Activated CD4-positive, alpha-beta T cell treated with anti-CD3 and anti-CD28 coated beads, Interleukin-2, amount 10 ng/mL, durations not matched to agents 24 days and 14 days (primary cell): ENCODE data around the gene PRKN. TPM values are rescaled to one million over a fixed set of nuclear protein-coding genes. Genes with fewer than 3 reads are reported as not detected.

Experiments used
- DNase-seq: peaks from one replicate; pipeline ENCODE4 v3.0.0; 2022
- H3K27ac Mint-ChIP-seq: one replicate; pipeline ENCODE4 v1.8.0; 2022; ENCODE audit warnings: mild to moderate bottlenecking, mixed read lengths
- H3K27me3 Mint-ChIP-seq: one replicate; pipeline ENCODE4 v1.8.0; 2022; ENCODE audit warnings: mixed read lengths
- H3K36me3 Mint-ChIP-seq: one replicate; pipeline ENCODE4 v1.8.0; 2022; ENCODE audit warnings: low read depth, mild to moderate bottlenecking, mixed read lengths
- H3K4me1 Mint-ChIP-seq: one replicate; pipeline ENCODE4 v1.8.0; 2021; ENCODE audit warnings: mixed read lengths
- H3K4me3 Mint-ChIP-seq: one replicate; pipeline ENCODE4 v1.8.0; 2022; ENCODE audit warnings: mild to moderate bottlenecking, moderate library complexity, mixed read lengths
- H3K9me3 Mint-ChIP-seq: one replicate; pipeline ENCODE4 v1.8.0; 2021; ENCODE audit warnings: mixed read lengths
- intact Hi-C: fragments of 100-400 bp; cut with micrococcal nuclease; formaldehyde crosslinking; loops from one replicate; pipeline ENCODE4 v1.15.1; 2023
- total RNA-seq: library from RNA; stranded (reverse); gene quantifications from 2 replicates; pipeline ENCODE4 v1.2.3, GENCODE V29; 2022

Gene PRKN
- total RNA-seq, 1 donor from 2014 or later, result not detected

GRCh38 chr6:161624111-161624510, 1103.5 kb downstream of the PRKN start:
- Mint-ChIP-seq H3K4me1 (no peaks in the 10 kb centered on the region), H3K27ac (no peak overlapping the region), H3K9me3 (no peaks in the 10 kb centered on the region), H3K4me3 (no peak overlapping the region), H3K36me3 (no peaks in the 10 kb centered on the region), H3K27me3 (no peaks in the 10 kb centered on the region)
- intact Hi-C loops, result no loop called here
- no peak for DNase-seq

DNA sequence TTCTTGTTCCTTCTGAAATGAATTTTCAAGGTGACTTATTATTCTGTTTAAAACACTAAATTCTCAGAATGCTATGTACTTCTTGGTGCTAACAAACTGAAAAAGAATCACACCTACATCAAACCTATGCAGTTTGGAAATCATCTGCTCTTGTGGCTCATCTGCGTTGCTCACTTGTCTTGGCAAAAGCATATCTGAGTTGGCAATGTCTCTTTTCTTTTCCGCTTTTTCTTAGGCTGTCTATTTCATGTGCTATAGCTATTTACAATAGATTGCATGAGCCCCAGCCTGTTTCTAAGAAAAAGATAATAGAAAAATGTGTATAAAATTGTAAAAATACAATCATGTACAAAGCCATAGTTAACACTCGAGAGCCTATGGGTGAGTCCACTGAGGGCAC, 1104.8 kb downstream of the PRKN start:
- no peak overlapping the region for H3K27ac Mint-ChIP-seq
- no peaks in the 10 kb centered on the region for H3K36me3 Mint-ChIP-seq
- H3K27me3 Mint-ChIP-seq, result no peaks in the 10 kb centered on the region
- H3K9me3 Mint-ChIP-seq, result no peaks in the 10 kb centered on the region
- H3K4me1 Mint-ChIP-seq, result no peaks in the 10 kb centered on the region
- intact Hi-C loops, result no loop called here
- no peak for DNase-seq
- no peak overlapping the region for H3K4me3 Mint-ChIP-seq

GRCh38 chr6:161618831-161619454, 1108.6 kb downstream of the PRKN start:
- H3K27ac Mint-ChIP-seq, result no peak overlapping the region
- no peaks in the 10 kb centered on the region for H3K9me3 Mint-ChIP-seq
- intact Hi-C loops, result no loop called here
- no peak overlapping the region for H3K4me3 Mint-ChIP-seq
- H3K36me3 Mint-ChIP-seq, result no peaks in the 10 kb centered on the region
- H3K4me1 Mint-ChIP-seq, result no peaks in the 10 kb centered on the region
- DNase-seq, result no peak
- no peaks in the 10 kb centered on the region for H3K27me3 Mint-ChIP-seq

GRCh38 chr6:161613711-161614110, 1113.9 kb downstream of the PRKN start:
- intact Hi-C loops, result no loop called here
- Mint-ChIP-seq H3K27ac (no peak overlapping the region), H3K36me3 (no peaks in the 10 kb centered on the region), H3K27me3 (no peaks in the 10 kb centered on the region), H3K4me3 (no peak overlapping the region), H3K9me3 (peaks cover 3% of the 10 kb centered on the region), H3K4me1 (no peaks in the 10 kb centered on the region)
- no peak for DNase-seq

GRCh38 chr6:161608771-161609170, 1118.8 kb downstream of the PRKN start:
- Mint-ChIP-seq H3K36me3 (no peaks in the 10 kb centered on the region), H3K27ac (no peak overlapping the region), H3K4me3 (no peak overlapping the region), H3K4me1 (no peaks in the 10 kb centered on the region), H3K9me3 (peaks cover 3% of the 10 kb centered on the region), H3K27me3 (no peaks in the 10 kb centered on the region)
- DNase-seq, result no peak
- intact Hi-C loops, result no loop called here

GRCh38 chr6:161607696-161608297, 1119.8 kb downstream of the PRKN start:
- no peaks in the 10 kb centered on the region for H3K27me3 Mint-ChIP-seq
- intact Hi-C loops, result no loop called here
- no peak overlapping the region for H3K27ac Mint-ChIP-seq
- H3K9me3 Mint-ChIP-seq, result peaks cover 3% of the 10 kb centered on the region
- no peaks in the 10 kb centered on the region for H3K4me1 Mint-ChIP-seq
- DNase-seq, result no peak
- H3K36me3 Mint-ChIP-seq, result no peaks in the 10 kb centered on the region
- H3K4me3 Mint-ChIP-seq, result no peak overlapping the region

DNA sequence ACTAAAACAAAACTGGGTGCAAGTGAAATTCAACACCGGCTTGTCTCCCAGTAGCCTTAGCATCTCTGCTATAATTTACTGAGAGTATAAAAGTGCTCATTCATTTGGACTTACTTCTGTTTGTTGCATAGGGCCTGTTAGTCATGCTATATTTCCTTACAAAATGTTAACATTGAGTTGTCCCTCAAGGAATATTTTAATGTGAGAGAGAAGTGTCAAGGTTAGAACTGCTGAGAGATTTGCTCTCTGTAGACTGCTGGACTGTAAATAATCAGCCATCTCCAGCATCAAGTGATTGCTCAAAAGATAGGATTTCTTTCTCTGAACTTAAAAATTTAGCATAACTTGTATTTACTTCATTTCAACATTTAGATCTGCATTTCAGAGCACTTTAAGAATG, 1125.2 kb downstream of the PRKN start:
- Mint-ChIP-seq H3K27me3 (no peaks in the 10 kb centered on the region), H3K4me3 (no peak overlapping the region)
- intact Hi-C loops, result no loop called here

DNA sequence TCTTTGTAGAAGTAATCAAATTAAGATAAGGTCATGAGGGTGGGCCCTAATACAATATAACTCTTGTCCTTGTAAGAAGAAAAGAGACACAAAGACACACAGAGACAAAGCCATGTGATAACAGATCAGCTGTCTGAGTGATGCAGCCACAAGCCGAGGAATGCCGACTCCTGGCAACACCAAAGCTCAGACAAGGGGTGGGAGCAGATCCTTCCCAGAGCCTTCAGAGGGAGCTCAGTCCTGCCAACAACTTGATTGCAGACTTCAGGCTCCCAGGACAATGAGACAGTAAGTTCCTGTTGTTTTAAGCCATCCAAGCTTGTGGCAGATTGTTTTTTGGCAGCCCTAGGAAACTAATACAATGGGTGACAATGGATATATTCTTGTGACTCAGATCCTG, 1128.7 kb downstream of the PRKN start:
- H3K4me1 Mint-ChIP-seq, result no peaks in the 10 kb centered on the region
- intact Hi-C loops, result no loop called here
- H3K36me3 Mint-ChIP-seq, result no peaks in the 10 kb centered on the region
- H3K27ac Mint-ChIP-seq, result no peak overlapping the region
- no peaks in the 10 kb centered on the region for H3K27me3 Mint-ChIP-seq
- no peak for DNase-seq
- no peak overlapping the region for H3K4me3 Mint-ChIP-seq
- H3K9me3 Mint-ChIP-seq, result no peaks in the 10 kb centered on the region

More for the DNA sequence above, 1125.2 kb downstream of the PRKN start:
- Mint-ChIP-seq H3K27ac (no peak overlapping the region), H3K9me3 (no peaks in the 10 kb centered on the region), H3K4me1 (no peaks in the 10 kb centered on the region), H3K36me3 (no peaks in the 10 kb centered on the region)
- no peak for DNase-seq

DNA sequence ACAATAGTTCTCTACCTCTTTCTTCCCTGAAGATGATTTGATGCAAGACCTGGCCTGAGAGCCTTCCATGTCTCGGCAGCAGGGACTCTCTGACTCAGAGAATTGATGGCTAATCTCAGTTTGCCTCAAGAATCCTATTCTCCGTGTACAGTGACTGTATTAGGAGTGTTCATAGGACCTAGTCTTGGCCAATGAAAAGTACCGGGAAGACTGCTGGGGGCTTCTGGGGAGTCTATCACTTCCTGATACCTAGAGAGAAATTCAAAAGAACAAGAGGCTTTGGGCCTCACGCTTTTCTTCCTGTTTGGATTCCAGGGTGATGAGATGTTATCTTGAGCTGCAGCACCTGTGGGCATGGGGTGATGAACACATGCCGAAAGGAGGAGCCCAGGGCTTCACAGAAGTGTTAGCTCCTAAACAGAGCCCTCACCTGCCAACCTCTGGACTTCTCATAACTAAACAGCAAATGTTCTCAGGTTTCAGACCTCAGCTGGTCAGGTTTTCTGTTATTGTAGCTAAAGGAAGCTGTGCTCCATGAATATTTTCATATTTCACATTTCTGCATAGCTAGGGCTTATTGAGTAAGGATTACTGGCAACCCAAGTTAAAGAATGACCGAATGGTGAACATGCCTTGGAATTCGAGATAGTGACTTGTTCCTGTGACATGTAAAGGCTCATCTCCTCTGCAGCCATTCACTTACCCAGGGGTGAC, 1130.6 kb downstream of the PRKN start:
- intact Hi-C loops, result no loop called here
- no peak overlapping the region for H3K27ac Mint-ChIP-seq
- DNase-seq, result no peak
- no peak overlapping the region for H3K4me3 Mint-ChIP-seq
- no peaks in the 10 kb centered on the region for H3K9me3 Mint-ChIP-seq
- H3K36me3 Mint-ChIP-seq, result no peaks in the 10 kb centered on the region
- H3K4me1 Mint-ChIP-seq, result no peaks in the 10 kb centered on the region
- no peaks in the 10 kb centered on the region for H3K27me3 Mint-ChIP-seq

- H3K36me3 Mint-ChIP-seq, result no peaks in the 10 kb centered on the region
- intact Hi-C loops, result no loop called here
- no peaks in the 10 kb centered on the region for H3K27me3 Mint-ChIP-seq
- no peaks in the 10 kb centered on the region for H3K4me1 Mint-ChIP-seq
- H3K27ac Mint-ChIP-seq, result no peak overlapping the region
- no peak for DNase-seq
- no peaks in the 10 kb centered on the region for H3K9me3 Mint-ChIP-seq
- H3K4me3 Mint-ChIP-seq, result no peak overlapping the region
Observed at GRCh38 chr6:161594412-161594811, 1133.2 kb downstream of the PRKN start.

- no peaks in the 10 kb centered on the region for H3K36me3 Mint-ChIP-seq
- H3K4me3 Mint-ChIP-seq, result no peak overlapping the region
- intact Hi-C loops, result no loop called here
- H3K27me3 Mint-ChIP-seq, result no peaks in the 10 kb centered on the region
- DNase-seq, result no peak
- H3K9me3 Mint-ChIP-seq, result no peaks in the 10 kb centered on the region
- no peaks in the 10 kb centered on the region for H3K4me1 Mint-ChIP-seq
- H3K27ac Mint-ChIP-seq, result no peak overlapping the region
Observed at GRCh38 chr6:161590961-161591627, 1136.5 kb downstream of the PRKN start.

DNA sequence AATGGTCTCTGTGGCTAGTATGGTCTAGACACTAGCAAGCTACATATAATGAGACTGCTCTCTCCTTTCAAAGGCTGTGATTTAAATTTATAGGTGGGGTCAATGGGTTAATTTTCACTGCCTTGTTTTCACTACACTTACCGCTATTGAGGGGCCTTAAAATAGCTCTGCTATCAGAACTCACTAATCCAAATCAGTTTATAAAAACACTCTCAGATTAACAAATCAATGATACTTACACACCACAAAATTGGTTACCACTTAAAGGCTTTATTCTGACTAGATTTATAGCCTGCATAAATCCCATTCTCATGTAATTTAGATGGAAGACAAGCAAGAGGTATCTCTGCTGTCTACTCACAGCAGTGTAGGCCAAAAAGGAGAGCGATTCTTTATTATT, 1140.7 kb downstream of the PRKN start:
- intact Hi-C loops, result no loop called here
- H3K36me3 Mint-ChIP-seq, result no peaks in the 10 kb centered on the region
- DNase-seq, result no peak
- H3K4me3 Mint-ChIP-seq, result no peak overlapping the region
- no peaks in the 10 kb centered on the region for H3K9me3 Mint-ChIP-seq
- H3K27ac Mint-ChIP-seq, result no peak overlapping the region
- H3K27me3 Mint-ChIP-seq, result no peaks in the 10 kb centered on the region
- no peaks in the 10 kb centered on the region for H3K4me1 Mint-ChIP-seq

- intact Hi-C loops, result no loop called here
- Mint-ChIP-seq H3K36me3 (no peaks in the 10 kb centered on the region), H3K27me3 (no peaks in the 10 kb centered on the region), H3K4me1 (no peaks in the 10 kb centered on the region), H3K27ac (no peak overlapping the region), H3K9me3 (no peaks in the 10 kb centered on the region), H3K4me3 (no peak overlapping the region)
- DNase-seq, result no peak
Observed at GRCh38 chr6:161584621-161585340, 1142.8 kb downstream of the PRKN start.

DNA sequence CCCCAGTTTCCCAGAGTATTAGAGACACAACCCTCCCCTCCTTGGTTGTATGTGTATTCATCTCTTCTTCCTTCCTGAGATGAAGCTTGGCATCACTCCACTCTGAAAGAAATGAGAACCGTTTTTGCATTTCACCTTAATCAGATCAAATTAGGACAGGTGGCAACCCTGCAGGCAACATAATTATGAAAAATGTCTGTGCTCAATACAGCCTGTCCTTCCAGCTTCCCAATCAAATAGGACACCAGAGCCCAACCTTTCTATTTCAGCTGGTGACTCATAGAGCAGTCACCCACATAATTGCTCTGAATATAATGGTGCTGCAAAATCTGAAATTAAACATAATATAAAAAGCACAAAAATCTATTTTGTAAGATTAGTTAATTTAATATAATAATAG, 1143.5 kb downstream of the PRKN start:
- Mint-ChIP-seq H3K4me3 (no peak overlapping the region), H3K4me1 (no peaks in the 10 kb centered on the region), H3K36me3 (no peaks in the 10 kb centered on the region), H3K27me3 (no peaks in the 10 kb centered on the region), H3K27ac (no peak overlapping the region), H3K9me3 (no peaks in the 10 kb centered on the region)
- no peak for DNase-seq
- intact Hi-C loops, result no loop called here
